Kidney capillary endothelial cell (primary cell): Measurements from ENCODE around the gene LCE7A.

Experiments
- DNase-seq: peaks from one replicate; pipeline ENCODE4 v3.0.0-alpha.2; 2018; ENCODE audit warnings: low spot score

Gene LCE7A, protein sequence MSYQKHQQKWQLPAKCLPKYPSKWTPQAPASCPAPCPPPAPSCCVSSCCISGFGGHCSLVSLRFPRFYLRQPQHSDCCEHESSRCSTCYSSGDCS

DNA sequence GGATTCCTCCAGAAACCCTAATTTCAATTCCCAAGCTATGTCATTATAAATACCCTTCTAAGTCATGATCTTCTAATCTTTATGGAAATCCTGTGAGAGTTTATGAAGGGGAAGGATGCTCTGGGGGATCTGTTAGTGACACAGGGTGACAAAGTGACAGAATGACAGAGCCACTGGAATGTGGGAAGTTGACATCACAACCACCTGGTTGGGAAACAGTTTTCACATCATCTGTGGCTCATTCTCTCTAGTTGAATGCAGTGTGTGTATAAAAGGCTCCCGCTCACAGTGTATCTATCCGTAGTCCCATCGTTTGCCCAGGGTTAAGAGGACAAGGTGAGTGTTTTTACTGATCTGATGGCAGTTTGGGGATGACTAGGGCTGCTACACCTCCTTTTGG lies at the start of gene LCE7A:
LCE7A (plus strand) TSS at position 301 of the 400 bp plus-strand sequence. CDS start 702 bp downstream, outside the sequence.
- no peak for DNase-seq

DNA sequence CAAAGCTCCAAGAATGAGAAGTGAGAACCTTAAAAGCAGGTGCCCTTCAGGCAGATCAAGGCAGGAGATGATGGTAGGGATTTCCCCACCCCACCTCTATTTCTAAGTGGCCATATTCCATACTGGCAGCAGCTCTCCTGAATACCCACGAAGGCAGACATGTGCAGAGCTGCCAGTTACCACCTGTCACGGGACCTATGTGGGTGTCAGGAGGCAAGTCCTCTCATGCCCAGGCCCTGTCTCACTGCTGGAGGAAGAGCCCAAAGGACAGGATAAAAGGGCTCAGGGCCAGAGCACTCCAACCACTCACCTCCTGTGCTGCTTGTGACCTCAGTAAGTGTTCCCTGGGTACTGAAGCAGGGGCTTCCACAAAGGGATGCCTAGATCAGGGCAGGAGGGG lies 48.7 kb upstream of the LCE7A start:
- DNase-seq = no peak

DNA sequence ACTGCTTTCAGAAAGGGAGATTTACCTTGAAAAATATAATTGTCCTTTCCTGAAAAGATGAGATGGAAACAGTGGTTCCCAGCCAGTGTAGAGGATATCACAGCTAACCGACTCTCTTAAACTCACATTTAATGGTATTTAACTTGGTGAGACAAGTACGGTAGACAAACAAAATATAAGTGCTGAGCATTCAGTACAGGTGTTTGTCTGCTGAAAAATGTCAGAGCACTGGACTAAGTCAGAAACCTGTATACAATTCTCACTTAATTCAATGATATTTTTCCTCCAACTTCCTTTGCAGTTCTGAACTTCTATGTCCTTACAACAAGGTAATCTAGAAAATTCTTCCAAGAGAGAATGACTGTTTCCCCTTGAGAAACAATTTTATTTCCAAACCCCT lies 48.1 kb upstream of the LCE7A start, which contains the start of gene LCE1B:
LCE1B (plus strand) TSS at position 301 of the 400 bp plus-strand sequence. CDS start 476 bp downstream, outside the sequence.
- no peak for DNase-seq

DNA sequence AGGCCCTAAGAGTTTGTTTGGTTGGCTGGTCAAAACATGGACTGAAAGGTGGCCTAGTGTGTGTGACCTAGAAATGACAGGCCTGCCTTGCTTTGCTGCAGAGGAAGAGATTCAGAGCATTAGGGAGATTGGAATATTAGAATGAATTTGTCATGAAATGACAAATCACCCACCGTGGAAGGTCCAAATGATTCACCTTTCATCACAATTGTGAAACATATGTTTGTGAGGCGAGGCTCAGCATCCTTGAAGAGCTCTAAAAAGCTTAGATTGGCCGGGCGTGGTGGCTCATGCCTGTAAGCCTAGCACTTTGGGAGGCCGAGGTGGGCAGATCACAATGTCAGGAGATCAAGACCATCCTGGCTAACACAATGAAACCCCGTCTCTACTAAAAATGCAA lies 42.5 kb upstream of the LCE7A start:
- DNase-seq = no peak

DNA sequence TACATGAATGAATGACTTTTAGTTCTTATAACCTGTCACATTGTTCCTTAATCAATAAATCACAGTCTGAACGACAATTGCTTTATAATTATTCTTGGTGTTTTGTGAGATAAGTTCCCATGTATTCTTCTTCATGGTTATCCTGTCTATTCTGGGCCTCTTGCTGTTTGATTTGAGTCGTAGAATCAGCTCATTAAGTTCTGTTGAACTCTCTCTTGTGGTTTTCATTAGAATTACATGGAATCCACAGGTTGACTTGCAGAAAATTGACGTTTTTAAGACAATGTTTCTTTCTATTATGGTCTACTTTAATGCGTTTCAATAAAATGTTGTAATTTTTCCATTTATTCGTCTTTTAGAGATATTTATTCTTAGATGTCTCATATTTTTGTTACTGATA lies 36.5 kb upstream of the LCE7A start:
- DNase-seq = no peak

DNA sequence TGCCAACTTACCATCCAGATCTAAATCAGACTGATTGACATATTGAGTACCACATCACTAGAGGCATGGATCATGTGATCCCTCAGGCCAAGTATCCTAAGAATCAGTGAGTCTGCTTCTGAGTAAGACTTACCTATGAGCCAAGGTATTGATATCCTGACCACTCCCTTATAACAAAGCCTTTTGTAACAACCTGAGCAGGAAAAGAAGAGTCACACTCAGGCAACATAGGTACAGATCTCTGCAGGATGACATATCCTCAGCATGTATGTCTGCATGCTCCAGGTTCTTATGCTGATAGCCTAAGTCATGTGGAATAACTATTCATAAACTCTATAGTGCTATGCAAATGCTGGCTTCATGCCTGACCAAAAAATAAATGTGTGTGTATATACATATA lies 34.8 kb upstream of the LCE7A start:
- no peak for DNase-seq

DNA sequence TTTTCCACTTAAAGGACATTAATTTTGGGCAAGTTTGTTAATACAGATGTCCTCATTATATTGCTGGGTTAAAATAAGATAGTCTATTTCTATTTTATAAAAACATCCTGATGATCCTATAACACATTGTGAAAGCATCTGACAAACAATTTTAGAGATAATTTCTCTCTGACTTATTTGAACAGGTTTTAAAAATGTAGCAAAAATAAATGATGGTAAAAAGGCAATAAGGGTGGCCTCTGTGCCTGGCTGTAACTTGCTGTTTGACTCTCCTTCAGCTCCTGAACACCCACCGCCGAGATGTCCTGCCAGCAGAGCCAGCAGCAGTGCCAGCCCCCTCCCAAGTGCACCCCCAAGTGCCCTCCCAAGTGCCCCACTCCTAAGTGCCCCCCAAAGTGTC lies 32.6 kb upstream of the LCE7A start, which contains the start of gene LCE1A:
LCE1A (plus strand) TSS at position 301 of the 400 bp plus-strand sequence; CDS start at position 301, 0 bp downstream.
- no peak for DNase-seq

DNA sequence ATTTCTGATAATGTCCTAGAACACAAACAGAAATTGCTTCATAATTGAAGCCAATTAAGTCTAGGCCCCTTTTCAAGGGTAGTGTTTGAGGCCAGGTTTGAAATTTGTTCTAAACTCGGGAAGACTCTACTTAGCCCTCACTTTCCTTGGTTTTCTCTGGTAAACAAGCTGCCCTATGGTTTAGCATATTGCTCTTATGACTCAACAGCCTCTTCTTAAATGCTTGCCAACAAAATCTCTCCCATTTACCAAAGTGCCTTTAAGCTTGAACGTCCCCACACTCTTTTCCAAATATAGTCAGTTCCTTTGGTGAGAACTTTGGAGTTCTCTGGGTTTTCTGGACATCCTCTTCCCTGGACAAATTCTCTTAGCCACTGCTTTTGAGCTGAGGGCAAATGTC lies 22.9 kb upstream of the LCE7A start:
- DNase-seq = no peak

DNA sequence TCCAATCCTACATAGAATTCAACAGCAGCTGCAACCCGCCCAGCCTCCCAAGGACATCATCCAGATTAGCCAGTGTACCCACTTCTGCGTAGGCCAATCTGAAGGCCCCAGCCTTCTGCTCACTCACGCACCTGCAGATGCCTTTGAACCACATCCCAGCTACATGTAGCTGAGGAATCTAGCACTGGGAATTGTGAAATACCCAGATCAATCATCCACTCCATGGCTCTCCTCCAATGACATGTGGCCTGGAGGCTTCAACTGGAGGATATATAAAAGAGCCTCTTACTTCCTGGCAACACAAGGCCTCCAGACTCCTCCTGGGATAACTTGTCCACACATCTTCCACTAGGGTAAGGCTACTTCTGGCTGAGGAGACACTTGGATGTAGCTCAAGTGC lies 17.2 kb upstream of the LCE7A start, which contains the start of gene LCE6A:
LCE6A (plus strand) TSS at position 301 of the 400 bp plus-strand sequence. CDS start 665 bp downstream, outside the sequence.
- no peak for DNase-seq

DNA sequence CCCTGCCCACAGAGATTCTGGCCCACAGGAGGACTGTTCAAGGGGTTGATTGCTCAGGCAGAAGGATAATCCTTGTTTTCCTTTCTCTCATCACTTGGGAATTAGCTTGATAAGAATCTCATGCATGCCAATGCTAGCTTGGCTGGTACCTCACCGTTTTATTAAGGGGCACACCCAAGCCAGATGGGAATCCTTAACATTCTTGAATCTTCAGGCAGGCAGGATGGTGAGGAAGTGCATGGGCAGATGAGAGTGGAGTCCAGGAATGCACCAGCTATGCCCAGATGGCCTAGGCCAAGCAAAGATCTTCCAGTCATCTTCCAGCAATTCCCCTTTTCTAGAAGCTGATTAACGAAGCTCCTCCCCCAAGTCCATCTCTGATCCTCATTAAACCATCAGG lies 4.1 kb upstream of the LCE7A start:
- DNase-seq = no peak

DNA sequence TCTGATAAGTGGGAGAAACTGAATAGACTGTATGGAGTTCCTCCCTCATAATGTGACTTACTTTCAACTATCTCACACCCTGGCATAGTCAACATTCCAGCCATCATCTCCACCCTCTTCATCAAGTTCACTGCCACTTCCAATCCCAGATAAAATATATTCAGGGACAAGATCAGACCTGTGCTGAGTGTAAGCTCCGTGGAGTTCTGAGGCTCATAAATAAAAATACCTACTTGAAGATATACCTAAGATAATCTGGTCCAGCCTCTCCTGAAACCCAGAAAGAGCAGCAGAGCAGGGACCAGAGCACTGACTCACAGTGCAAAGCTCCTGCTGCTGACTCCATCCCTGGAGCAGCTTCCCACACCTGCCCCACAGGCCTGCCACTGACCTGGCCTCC lies 1.7 kb upstream of the LCE7A start:
- DNase-seq = no peak

DNA sequence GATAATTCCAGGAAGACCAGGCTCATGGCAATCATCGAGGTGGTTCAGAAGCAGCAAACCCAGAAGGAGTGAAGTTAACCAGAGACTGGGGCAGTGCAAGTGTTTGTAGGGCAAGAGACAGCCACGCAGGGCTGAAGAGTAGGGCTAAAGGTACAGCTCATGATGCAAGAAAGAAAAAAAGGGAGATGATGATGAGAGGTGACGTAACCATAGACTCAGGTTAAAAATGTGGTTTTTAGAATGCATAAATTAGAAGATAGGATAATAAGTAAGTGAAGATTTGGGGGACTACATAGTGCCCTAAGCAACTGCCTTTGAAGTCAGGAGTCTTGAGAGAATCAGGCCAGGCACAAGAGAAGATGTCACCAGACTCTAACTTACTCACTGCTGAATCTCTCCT lies 333 bp downstream of the LCE7A start:
- no peak for DNase-seq

DNA sequence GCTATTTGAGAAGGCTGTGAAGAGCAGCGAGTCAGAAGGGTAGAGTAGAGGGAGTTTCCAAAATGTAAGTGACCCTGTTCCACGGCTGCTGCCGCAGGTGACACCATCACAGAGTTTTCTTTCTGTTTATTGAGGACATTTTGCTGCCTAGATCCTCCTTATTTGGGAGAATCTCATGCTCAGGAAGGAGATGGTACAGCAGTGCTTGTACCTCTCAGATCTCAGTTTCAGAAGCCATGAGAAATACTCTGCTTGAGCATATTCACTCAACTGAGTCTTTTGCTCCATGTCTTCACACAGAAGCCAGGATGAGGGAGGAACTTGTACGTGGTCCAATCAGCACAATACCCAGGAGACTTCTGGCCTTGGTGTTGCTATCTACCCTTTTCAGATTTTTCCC lies 1.6 kb downstream of the LCE7A start:
- no peak for DNase-seq

DNA sequence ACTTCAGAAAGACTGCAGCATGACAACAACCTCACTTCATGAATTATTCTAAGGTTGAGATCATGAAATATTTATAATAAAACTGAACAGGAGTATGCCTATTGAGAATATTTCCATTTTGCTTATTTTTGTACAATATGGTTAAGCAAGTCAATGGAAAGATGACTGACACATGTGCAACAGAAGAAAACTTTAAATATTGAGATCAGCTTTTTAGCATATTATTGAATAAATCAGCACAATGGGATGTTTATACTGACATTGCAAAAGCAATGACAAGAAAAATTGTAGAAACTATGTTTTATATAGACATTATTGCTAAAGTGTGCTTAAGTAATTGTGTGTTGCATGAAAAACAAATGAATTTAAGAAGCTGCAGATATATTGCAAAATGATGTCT lies 4.6 kb downstream of the LCE7A start:
- no peak for DNase-seq

DNA sequence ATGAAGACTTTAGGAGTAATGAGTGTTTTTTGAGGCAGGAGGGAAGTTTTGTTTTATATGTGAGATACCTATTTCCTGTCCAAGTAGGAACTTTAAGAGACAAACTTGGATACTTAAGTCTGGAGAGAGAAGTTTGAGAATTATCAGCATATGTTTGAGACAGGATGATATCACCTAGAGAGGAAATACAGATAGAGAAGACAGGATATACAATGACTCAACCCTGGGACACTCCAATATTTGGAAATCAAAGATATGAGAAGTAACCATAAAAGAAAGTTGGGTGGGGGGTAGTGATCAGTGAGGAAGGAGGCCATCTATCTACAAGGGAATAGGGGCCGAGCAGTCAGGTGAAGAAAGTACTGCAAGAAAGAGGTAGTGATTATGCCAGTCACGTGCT lies 6.5 kb downstream of the LCE7A start:
- no peak for DNase-seq

DNA sequence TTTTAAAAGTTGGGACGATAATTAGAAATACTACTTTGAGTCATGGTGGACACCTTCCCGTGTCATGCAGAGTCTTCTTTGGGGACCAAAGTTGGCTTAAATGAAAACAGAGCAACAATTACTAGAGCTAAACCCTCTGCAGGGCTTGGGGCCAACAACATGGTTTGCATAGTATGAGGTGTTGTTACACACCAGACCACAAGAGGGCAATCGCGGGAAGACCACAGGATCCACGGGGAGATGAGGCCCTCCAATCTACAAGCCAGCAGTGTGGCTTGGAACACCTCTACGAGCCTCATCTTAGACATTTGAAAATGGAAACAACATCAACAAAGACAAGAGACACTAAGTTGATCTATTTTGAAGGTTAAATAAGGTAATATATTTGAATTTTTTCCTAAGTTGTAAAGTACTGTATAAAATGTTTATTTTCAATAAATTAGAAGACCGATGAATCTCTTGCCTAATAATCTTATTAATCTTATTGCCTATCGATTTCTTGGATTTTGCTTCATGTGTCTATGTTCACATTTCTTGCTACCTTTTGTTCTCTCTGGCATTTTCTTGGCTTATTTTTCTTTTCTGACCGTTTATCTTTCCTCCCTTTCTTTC lies 10.1 kb downstream of the LCE7A start:
- peak; percentile 58 for DNase-seq

DNA sequence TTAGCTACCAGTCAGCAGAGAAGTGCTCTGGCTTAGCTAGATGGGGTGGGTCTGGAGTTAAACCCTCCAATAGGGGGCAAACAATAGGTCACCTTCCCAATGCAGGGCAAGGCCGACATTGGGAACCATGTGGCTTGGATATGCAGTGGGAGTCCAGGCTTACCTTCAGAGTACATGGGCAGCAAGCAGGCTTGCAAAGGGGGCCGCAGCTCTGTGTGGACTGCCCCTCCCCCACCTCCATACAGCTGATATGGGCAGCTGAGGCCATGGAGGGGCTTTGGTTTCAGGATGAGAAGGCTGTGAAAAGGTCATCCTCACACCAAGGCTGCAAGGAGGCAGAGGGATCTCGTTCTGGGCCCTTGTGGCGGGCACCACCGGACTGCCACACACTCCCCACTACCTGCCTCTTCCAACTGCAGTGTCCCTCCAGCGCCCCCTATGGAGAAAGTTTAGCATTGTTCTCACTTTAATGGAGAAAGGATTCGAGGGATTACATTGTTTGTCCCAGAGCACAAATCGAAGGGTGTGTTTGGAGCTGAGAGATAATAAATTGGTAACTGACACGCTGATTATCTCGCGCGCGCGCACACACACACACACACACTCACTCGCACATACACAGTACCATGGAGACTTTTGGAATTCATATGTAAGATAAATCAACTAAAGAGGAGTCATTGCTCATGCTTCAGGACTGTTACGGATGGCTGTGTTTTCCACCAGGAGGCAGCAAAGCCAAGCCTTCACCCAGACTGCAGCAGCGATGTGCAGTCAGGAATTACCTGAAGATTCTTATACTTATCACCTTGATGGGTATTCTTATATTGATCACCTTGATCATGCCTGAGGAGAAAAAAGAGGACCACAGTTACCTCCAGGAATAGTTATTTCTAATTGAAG lies 11.3 kb downstream of the LCE7A start:
- peak; percentile 12 for DNase-seq

DNA sequence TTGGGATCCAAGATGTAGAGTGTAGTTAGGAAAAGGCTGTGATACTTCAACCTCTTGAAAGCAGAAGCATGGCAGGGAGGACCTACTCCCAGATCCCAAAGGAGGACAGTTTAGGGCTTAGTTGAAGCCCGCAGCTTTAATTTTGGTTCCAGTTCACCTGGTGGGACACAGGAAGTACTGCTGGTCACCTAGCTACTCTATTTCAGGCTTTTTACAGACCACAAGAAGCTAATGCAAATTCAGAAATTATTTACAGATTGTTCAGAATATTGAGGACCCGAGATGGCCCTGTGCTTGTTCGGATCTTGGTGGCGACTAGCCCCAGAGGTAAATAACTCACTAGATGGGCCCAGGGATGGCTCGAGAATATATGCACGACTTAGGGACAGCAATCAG lies 11.9 kb downstream of the LCE7A start:
- DNase-seq = no peak

DNA sequence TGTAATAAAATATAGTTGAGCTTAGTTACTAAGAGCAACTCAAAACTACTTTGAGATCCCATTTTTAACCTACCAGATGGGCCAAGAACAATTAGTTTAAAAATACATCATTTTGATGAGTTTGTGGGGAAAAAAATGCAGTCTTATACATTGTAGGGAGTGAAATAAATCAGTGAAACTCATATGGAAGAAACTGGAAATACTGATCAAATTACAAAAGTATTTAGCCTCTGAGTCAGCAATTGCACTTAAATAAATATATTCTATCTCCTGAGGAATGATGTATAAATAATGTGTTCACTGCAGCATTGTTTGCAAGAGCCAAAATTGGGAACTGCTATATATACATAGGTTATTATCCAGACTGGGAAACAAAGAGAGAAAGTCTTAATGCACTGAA lies 13.7 kb downstream of the LCE7A start:
- no peak for DNase-seq

DNA sequence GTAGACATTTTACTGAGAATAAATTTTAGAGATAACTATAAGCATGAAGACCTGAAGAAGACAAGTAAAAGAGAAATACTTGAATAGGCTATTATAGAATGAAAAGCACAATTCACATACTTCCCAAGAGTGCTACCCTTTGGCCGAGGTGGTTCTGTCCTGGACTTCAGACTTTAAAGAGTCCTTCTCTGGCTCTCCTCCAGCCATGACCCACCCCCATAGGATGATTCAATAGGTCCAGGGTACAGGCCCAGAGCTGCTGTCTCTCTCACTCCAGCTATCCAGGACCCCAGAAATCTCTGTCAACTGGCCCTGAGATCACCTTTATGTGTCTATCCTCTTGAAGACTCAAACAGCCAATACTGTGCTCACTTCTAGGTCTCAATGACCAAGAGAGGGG lies 17.0 kb downstream of the LCE7A start:
- DNase-seq = no peak

DNA sequence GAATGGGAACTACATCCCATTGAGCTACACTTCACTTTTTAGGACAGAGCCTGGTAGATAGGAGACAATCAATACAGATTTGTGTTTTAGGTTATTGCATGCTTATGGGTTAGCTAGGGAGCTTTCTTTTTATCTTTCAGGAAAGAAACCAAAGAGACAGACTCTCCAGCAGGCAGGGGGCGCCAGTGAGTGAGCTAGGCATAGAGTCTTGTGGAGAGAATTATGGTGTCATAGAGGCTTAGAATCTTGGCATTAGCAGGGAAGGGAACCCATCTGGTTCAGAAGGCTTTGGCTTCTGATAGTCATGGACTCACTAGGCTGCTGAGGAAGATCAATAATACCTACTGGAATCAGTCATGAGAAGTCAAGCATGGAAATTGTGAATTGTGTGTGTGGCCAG lies 18.2 kb downstream of the LCE7A start, which contains the start of gene SMCP:
SMCP (plus strand) TSS at position 281 of the 400 bp plus-strand sequence. CDS start 6,101 bp downstream, outside the sequence.
- DNase-seq = no peak

DNA sequence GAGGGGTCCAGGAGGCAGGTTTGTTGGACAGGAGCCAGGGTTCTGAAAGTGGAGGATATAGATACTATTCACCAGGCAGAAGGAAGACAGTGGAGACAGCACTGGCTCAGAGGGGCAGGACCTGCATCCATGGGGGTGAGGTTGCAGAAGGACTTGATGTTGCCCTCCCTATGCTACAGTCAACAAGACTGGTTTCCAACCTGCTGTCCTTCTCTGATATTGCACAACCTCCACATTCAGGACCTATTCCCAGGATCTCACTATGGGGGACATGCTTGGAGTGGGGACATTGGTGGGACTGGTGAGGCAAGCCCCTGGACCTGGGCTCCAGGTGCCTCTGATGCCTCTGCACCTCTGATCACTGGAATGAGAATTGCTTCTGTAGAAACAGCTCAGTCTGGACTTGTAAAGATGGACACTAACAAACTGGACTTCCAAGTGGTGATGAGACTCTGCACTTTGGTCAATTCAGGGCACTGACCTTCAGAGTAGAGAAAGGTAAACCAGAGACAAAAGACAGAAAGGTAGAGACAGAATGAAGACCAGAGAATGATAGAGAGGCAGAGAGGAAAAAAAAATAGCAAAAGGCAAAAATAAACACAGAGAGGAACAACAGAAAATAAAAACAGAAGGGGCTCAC lies 19.9 kb downstream of the LCE7A start:
- DNase-seq = no peak
